Hepatocyte (in vitro differentiated cells): ENCODE measurements around the gene ZNF467. TPM values are rescaled to one million over a fixed set of nuclear protein-coding genes. Genes with fewer than 3 reads are reported as not detected.
A peak's percentile ranks its signal among the peaks of the same experiment; 100 is the strongest.

ENCODE experiments used
- DNase-seq: peaks from one replicate; pipeline ENCODE4 v3.0.0-alpha.2; 2016; ENCODE audit warnings: low spot score
- H2AFZ ChIP-seq: fragments of 200-600 bp; sonication (generic); 2 replicates; pipeline ENCODE4 v1.6.0; 2016; ENCODE audit warnings: antibody characterized with exemption, mild to moderate bottlenecking
- H3K27ac ChIP-seq: fragments of 200-600 bp; sonication (generic); 2 replicates; pipeline ENCODE4 v1.5.1; 2016; ENCODE audit warnings: mild to moderate bottlenecking
- H3K27me3 ChIP-seq: fragments of 200-600 bp; sonication (generic); 2 replicates; pipeline ENCODE4 v1.6.1; 2016
- H3K36me3 ChIP-seq: fragments of 200-600 bp; sonication (generic); replicated peaks from 2 replicates; pipeline ENCODE4 v1.5.1; 2016; ENCODE audit warnings: low read depth; ENCODE audit not compliant: insufficient read depth
- H3K4me1 ChIP-seq: fragments of 200-600 bp; sonication (generic); 2 replicates; pipeline ENCODE4 v1.5.1; 2016; ENCODE audit warnings: mild to moderate bottlenecking, moderate library complexity; ENCODE audit not compliant: insufficient read depth
- H3K4me2 ChIP-seq: fragments of 200-600 bp; sonication (generic); 2 replicates; pipeline ENCODE4 v1.6.0; 2016
- H3K4me3 ChIP-seq: fragments of 200-600 bp; sonication (generic); 2 replicates; pipeline ENCODE4 v1.5.1; 2016; ENCODE audit warnings: mild to moderate bottlenecking
- H3K79me2 ChIP-seq: fragments of 200-600 bp; sonication (generic); 2 replicates; pipeline ENCODE4 v1.6.0; 2017; ENCODE audit warnings: mild to moderate bottlenecking
- H3K9me2 ChIP-seq: fragments of 200-600 bp; sonication (generic); replicated peaks from 2 replicates; pipeline ENCODE4 v1.6.0; 2017; ENCODE audit warnings: mild to moderate bottlenecking; ENCODE audit not compliant: insufficient read depth
- H3K9me3 ChIP-seq: fragments of 200-600 bp; sonication (generic); 2 replicates; pipeline ENCODE4 v1.5.1; 2016; ENCODE audit warnings: low read depth, mild to moderate bottlenecking
- H4K20me1 ChIP-seq: fragments of 200-600 bp; sonication (generic); 2 replicates; pipeline ENCODE4 v1.6.0; 2016; ENCODE audit warnings: mild to moderate bottlenecking; ENCODE audit not compliant: insufficient read depth, poor library complexity, severe bottlenecking
- EZH2 ChIP-seq: fragments of 200-600 bp; sonication (generic); IDR thresholded peaks from 2 replicates; pipeline ENCODE4 v1.6.1; 2016; ENCODE audit warnings: antibody characterized with exemption, mild to moderate bottlenecking, borderline replicate concordance
- EZH2phosphoT487 ChIP-seq: fragments of 200-600 bp; sonication (generic); IDR thresholded peaks from one replicate; pipeline ENCODE4 v1.6.1; 2018; ENCODE audit warnings: antibody characterized with exemption, mild to moderate bottlenecking, low read depth, moderate library complexity; ENCODE audit not compliant: unreplicated experiment, severe bottlenecking
- whole genome bisulfite sequencing: methylation state at CpG from one replicate; pipeline ENCODE4 v1.1.6; 2016; ENCODE audit warnings: low lambda C conversion rate; ENCODE audit errors: missing lambda C conversion rate; 5-methylcytosine and 5-hydroxymethylcytosine counted together
- polyA plus RNA-seq: library from polyadenylated mRNA; unstranded; fragments of >200 nt; fragmentation: Nextera tagmentation; extraction: Ambion mirVana; gene quantifications from 2 replicates; pipeline ENCODE4 v1.2.1, GENCODE V29; 2016
- total RNA-seq: library from RNA; depleted of rRNA; stranded (reverse); fragments of >200 nt; gene quantifications from 2 replicates; pipeline ENCODE4 v1.2.3, GENCODE V29; 2014
- TF ChIP-seq, protein P1 (sequence below): fragments of 200-600 bp; sonication (generic); IDR thresholded peaks from 2 replicates; pipeline ENCODE4 v1.5.1; 2016; ENCODE audit warnings: antibody characterized with exemption, mild to moderate bottlenecking; ENCODE audit not compliant: poor library complexity

ZNF467 gene
- total and polyA plus RNA-seq, 2 experiments from 2014 or later: 7.8 to 15.6 TPM

DNA sequence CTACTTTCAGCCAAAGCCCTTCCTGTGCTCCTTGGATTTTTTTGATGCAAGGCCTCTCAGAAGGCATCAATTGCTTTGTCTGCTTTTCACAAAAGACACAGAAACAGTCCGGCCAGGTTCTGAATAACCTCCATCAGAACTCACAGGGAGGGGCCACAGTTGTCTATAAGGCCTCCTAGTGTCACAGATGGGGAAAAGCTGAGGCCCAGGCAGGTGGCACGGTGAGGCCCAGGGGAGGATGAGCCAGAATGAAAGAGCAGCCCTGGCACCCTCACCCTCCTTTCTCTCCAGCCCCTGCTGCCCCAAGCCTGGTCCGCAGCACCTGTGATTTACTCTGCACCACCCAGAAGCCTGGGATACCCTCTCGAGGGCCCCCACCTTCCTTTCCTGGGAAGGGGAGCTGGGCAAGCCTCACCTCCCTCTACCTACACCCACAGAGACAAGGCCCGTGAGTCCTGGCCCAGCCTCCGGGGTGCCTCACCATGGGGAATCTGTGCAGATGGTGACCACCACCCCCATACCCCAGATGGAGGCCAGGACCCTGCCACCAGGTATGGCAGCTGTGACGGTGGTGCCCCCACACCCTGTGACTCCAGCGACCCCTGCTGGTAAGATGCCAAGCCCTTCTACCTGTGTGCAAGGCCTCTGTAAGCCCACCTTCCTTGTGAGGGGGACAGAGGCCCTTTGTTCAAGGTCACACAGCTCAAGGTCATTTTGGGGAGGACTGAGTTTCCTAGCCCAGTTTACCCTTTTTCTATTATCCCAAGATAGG lies 26.2 kb upstream of the ZNF467 start:
- Histone ChIP-seq H3K9me3 (no peaks in the 10 kb centered on the region), H2AFZ (no peak overlapping the region), H3K27me3 (no peaks in the 10 kb centered on the region), H3K36me3 (no peaks in the 10 kb centered on the region), H3K4me3 (no peak overlapping the region), H3K79me2 (no peaks in the 10 kb centered on the region), H3K27ac (no peak overlapping the region), H3K4me2 (no peak overlapping the region), H3K9me2 (no peaks in the 10 kb centered on the region), H3K4me1 (no peaks in the 10 kb centered on the region), H4K20me1 (no peaks in the 10 kb centered on the region)
- DNase-seq: peak; percentile 53
- 71% methylated on average over 8 of the region's 8 CpGs for WGBS
- no peak for TF ChIP-seq EZH2phosphoT487
- no peak for TF ChIP-seq EZH2
- TF ChIP-seq, protein P1, sequence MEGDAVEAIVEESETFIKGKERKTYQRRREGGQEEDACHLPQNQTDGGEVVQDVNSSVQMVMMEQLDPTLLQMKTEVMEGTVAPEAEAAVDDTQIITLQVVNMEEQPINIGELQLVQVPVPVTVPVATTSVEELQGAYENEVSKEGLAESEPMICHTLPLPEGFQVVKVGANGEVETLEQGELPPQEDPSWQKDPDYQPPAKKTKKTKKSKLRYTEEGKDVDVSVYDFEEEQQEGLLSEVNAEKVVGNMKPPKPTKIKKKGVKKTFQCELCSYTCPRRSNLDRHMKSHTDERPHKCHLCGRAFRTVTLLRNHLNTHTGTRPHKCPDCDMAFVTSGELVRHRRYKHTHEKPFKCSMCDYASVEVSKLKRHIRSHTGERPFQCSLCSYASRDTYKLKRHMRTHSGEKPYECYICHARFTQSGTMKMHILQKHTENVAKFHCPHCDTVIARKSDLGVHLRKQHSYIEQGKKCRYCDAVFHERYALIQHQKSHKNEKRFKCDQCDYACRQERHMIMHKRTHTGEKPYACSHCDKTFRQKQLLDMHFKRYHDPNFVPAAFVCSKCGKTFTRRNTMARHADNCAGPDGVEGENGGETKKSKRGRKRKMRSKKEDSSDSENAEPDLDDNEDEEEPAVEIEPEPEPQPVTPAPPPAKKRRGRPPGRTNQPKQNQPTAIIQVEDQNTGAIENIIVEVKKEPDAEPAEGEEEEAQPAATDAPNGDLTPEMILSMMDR: peak; percentile 37

DNA sequence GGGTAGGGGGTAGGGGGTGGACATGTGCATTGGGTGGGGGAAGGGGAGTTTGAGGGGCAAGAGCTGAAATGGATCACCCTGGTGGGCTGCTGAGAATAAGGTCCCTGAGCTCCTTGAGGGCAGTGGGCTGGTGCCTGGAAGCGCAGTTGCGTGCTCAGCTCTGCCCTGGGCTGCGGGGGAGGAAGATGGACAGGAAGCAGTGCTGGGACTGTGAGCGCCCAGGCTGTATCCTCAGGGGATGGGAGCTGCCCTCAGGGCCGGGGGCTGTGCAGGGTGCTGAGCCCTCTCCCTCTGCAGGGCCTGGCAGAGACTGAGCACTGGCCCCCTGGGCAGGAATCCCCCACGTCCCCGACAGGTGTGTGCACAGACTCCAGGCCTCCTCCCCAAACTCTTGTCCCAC lies 24.4 kb upstream of the ZNF467 start:
- Histone ChIP-seq H3K27me3 (no peaks in the 10 kb centered on the region), H4K20me1 (no peaks in the 10 kb centered on the region), H2AFZ (no peak overlapping the region), H3K79me2 (no peaks in the 10 kb centered on the region), H3K4me2 (no peak overlapping the region), H3K36me3 (no peaks in the 10 kb centered on the region), H3K27ac (no peak overlapping the region), H3K9me3 (no peaks in the 10 kb centered on the region), H3K4me1 (no peaks in the 10 kb centered on the region), H3K9me2 (no peaks in the 10 kb centered on the region), H3K4me3 (no peak overlapping the region)
- no peak for DNase-seq
- 79% methylated on average over 4 of the region's 7 CpGs for WGBS
- TF ChIP-seq, protein P1: no peak
- TF ChIP-seq EZH2phosphoT487 (no peak), EZH2 (no peak)

DNA sequence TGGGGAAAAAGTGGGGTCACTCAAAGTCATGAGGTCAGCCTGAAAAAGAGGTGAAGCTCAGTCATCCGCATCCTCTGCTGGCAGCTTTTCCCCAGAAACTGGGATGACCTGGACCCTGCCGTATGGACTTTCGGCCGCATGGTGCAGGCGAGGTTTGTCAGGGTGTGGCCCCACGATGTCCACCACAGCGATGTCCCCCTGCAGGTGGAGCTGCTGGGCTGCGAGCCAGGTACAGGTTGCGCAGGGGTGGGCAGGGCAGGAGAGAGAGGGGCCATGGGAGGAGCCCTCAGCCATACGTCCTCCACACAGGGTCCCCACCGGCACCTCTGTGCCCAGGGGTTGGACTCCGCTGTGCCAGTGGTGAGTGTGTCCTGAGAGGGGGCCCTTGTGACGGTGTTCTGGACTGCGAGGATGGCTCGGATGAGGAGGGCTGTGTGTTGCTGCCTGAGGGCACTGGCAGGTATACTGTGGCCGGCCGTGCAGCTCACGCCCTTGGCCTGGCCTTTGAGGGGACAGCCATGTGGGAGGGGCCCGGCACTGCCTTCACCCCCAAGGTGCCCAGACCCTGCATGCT lies 23.0 kb upstream of the ZNF467 start:
- no peak overlapping the region for H3K27ac ChIP-seq
- no peak overlapping the region for H2AFZ ChIP-seq
- no peak for DNase-seq
- no peaks in the 10 kb centered on the region for H3K9me2 ChIP-seq
- WGBS: 92% methylated on average over 19 of the region's 19 CpGs
- H3K79me2 ChIP-seq: no peaks in the 10 kb centered on the region
- no peaks in the 10 kb centered on the region for H3K36me3 ChIP-seq
- H3K9me3 ChIP-seq: no peaks in the 10 kb centered on the region
- no peaks in the 10 kb centered on the region for H4K20me1 ChIP-seq
- H3K4me2 ChIP-seq: no peak overlapping the region
- no peaks in the 10 kb centered on the region for H3K4me1 ChIP-seq
- TF ChIP-seq EZH2phosphoT487: no peak
- TF ChIP-seq, protein P1: no peak
- no peak for TF ChIP-seq EZH2
- H3K27me3 ChIP-seq: no peaks in the 10 kb centered on the region
- H3K4me3 ChIP-seq: no peak overlapping the region
